GM13976 (cell line): ENCODE results near the gene SASH1.

Source experiments
- DNase-seq: peaks from one replicate; pipeline ENCODE4 v3.0.0; 2012; ENCODE audit warnings: low spot score
- CTCF ChIP-seq: IDR thresholded peaks from 2 replicates; pipeline ENCODE4 v1.5.1; 2012; ENCODE audit warnings: borderline replicate concordance, mild to moderate bottlenecking; ENCODE audit not compliant: insufficient read depth; ENCODE audit errors: extremely low read depth, missing control alignments, control extremely low read depth
- in situ Hi-C: fragments of 300-500 bp; cut with MboI; formaldehyde crosslinking; loops from one replicate; pipeline ENCODE4 v1.12.0; 2022; ENCODE audit warnings: low sequenced_read_pairs, mixed read lengths, inconsistent platforms; ENCODE audit not compliant: unreplicated experiment

The SASH1 gene

GRCh38 chr6:148313488-148313887 lies 29.1 kb upstream of the SASH1 start:
- no peak for DNase-seq
- no peak for TF ChIP-seq CTCF
- in situ Hi-C loops, result no loop called here

DNA sequence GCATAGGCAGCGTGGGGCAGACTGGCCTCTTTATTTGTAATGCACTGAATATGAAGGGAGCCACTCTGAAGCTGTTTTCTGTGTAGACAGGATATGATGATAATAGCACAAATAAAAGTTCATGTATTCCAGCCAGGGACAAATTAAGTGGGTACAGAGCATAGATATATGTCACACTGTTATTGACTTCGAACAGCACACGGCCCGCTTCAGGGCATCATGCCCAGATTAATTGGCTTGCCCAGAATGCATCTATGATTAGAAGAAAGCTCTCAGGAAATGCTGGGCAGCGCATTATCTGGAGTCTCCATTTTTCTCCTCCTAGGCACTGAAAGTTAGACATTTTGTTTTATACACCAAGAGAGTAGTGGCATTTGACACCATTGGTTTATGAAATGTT lies 26.3 kb upstream of the SASH1 start:
- no peak for TF ChIP-seq CTCF
- in situ Hi-C loops, result no loop called here
- DNase-seq, result no peak

DNA sequence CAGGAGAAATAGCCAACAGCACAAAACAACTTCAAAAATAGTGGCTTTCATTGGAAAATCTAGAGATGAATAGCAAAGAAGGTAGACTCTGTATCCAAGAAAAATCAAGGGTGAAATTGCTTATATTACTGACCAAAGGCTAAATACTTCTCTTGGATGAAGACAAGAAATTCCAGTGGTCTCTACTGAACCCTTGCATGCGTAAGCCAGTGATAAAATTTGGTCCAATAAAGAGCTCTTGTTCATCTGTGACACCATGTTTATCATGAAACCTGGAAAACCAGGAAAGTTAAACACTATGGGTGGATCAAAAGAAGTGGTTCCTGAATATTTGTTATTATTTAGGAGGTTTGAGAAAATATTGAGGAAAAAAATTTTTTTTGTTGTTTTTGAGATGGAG lies 25.6 kb upstream of the SASH1 start:
- in situ Hi-C loops, result no loop called here
- no peak for TF ChIP-seq CTCF
- no peak for DNase-seq

- no peak for DNase-seq
- TF ChIP-seq CTCF, result no peak
- in situ Hi-C loops, result no loop called here
Measured at GRCh38 chr6:148317739-148318138, 24.9 kb upstream of the SASH1 start.

- TF ChIP-seq CTCF, result no peak
- in situ Hi-C loops, result no loop called here
Measured at GRCh38 chr6:148322704-148323103, 19.9 kb upstream of the SASH1 start.

GRCh38 chr6:148323344-148323743 lies 19.3 kb upstream of the SASH1 start:
- in situ Hi-C loops, result no loop called here
- TF ChIP-seq CTCF, result no peak
- DNase-seq, result no peak

More at GRCh38 chr6:148322704-148323103, 19.9 kb upstream of the SASH1 start:
- no peak for DNase-seq
